GM19372 (cell line): ENCODE measurements around the gene SRGAP2C.
"Not testable (repeated sequence)": the region's sequence is repeated elsewhere in the genome, so short reads cannot be mapped to it uniquely, and the experiment has no call there.

Source experiments
- ATAC-seq: cut with Tn5 transposase; IDR thresholded peaks from one replicate; pipeline ENCODE4 v1.9.1; 2021; ENCODE audit warnings: mild to moderate bottlenecking, low read depth, moderate library complexity; ENCODE audit not compliant: unreplicated experiment

SRGAP2C gene

GRCh38 chr1:121185140-121185708 is 449 bp downstream of the SRGAP2C start:
- ATAC-seq: peak; percentile 1

- ATAC-seq: not testable (repeated sequence)
Observed at GRCh38 chr1:121186191-121186590, 1.4 kb downstream of the SRGAP2C start.

GRCh38 chr1:121187914-121188313 is 3.1 kb downstream of the SRGAP2C start:
- ATAC-seq: not testable (repeated sequence)

DNA sequence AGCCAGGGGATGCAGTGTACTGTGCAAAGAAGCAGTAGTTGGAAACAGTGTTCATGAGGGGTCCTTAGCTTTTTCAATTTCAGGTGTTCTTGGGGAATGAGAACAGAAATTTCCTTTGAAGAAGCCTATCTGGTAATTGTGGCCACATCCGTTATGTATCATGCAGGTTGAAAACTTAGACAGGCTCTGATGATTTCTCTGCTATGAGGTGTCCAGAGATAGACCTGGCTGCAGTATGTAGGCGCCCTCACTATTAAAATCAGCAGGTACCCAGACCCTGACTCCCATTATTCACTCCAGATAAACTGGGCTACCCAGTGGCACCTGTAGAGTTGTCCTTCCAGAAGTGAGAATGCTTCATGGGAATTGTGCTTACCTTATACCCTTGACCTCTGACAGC is 7.7 kb downstream of the SRGAP2C start:
- not testable (repeated sequence) for ATAC-seq

GRCh38 chr1:121197095-121197882 is 12.5 kb downstream of the SRGAP2C start:
- not testable (repeated sequence) for ATAC-seq

DNA sequence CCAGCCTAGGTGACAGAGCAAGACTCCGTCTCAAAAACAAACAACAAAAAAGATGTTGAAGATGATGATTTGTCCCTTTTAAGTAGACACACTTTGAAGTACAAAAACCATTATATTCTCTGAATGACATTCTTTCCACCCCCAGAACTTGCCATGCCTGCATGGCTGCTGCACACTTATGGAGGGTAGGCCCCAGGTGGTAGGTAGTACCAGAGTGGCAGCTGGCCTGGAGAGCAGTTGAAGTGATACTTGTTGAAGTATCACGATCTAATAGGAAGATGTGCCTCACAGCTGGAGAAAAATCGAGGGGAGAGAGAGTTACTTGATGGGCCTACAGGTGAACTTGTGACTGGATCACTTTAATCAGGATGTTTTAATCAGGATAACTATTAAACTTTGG is 15.0 kb downstream of the SRGAP2C start:
- ATAC-seq: not testable (repeated sequence)

DNA sequence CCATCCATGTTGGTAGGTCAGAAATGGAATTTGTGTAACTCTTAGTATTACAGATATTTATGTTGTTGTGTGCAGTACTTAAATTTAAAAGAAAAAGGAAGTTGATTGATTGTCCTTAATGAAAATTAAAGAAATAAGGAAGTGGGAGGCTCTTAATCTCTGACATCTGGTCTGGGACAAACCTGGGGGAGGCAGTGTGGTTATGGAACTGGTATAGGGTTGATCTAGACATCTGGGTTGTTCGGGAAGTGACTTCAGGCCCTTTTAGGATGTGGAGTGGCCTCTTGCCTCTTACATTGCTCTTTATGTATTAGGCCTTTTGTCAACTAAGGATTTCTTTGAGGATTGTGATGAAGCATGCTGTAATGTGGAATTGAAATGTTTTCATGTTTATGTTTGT is 15.5 kb downstream of the SRGAP2C start:
- ATAC-seq: not testable (repeated sequence)

DNA sequence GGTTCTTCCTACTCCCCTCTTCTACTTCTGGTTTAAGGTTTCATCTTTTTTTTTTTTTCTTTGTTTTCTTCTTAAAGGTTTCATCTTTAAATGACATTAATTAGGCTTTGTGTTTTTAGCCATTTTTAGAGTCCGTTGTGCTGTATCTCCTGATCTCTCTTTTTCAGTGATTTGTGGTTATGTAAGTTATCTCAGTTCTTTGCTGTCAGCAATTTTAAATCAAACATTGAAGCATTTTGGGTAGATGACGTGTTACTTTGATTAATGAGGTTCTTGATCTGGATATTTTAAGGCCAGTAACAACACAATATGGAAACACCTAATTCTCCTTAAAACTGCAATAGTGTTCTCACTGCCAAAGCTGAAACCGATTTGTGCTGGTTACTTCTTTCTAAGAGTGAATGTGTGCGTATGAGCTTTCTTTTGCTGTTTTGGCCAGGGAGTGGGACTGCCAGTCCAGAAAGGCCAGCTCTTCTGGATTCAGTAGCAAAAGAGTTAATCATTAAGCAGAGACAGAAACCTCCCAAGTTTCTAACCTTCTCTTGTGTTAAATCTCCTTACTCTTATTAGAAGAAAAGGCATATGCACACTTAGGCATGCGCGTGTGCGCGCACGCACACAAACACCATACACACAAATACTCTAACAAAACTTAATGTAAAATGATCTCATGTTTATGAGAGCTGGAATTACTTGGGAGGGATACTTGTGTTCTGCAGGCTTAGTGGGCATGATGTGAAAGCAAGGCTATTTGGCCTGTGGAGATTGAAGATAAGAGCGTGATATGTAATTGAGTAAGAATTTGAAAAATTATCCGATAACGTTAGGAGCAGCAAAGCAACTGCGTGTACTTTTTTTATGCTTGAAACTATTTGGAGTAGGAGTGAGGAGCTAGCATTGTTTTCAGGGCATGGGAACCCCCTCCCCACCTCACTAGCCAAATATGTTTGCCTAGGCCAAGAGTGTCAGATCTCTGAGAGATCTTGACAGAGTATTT is 16.5 kb downstream of the SRGAP2C start:
- ATAC-seq: not testable (repeated sequence)

DNA sequence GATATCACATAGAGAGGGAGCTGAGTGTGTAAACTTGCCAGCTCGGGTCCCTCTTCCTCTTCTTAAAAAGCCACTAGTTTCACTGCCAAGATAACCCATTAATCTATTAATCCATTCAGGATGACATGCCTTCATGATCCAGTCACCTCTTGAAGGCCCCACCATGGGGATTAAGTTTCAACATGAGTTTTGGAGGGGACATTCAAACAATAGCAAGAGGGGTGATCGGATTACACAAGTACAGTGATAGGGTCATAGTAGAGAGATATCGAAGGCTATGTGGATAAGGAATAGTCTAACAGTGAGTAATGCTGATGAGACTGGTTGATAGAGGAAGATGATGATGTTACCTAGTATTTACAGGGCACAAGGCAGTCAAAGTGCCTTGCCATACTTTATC is 18.2 kb downstream of the SRGAP2C start:
- ATAC-seq: not testable (repeated sequence)

DNA sequence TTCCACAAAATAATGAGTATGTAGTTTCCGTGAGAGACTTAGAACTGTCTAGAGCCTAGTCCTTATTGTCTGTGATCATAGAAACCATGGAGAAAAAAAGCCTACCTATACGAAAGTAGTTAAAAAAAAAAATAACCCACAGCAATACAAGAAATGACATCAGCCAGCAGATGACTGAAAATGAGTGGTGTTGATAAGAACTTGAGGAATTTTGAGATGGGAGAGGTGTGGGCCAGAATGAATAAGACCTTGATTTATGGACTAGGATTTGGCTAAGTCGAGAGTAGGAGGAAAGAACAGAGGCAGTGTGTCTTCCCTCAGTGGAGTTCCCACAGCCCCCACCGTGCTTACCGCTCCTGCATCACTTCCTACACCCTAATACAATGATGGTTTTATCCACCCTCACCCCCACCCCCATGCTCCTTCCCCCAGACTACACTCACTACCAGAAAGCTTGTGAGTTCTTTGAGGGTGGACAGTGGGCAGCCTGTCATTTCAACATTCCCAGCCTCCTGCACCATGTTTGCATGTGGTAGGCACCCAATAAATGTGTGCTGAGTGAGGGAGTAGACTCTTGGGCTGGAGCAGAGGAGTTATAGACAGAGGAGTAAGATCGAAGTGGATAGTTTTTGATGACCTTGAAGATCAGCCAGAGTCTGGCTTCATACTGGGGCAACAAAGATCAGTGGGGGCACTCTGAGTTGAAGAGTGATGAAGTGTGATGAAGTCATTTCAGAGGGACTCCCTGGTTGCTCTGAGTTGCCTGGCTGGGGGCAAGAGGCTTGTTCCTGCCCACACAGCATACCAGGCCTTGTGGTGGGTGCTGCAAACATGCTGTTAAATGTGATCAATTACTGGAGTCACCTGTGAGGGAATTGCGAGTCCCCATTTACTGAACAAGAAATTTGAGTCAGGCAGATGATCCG is 21.3 kb downstream of the SRGAP2C start:
- not testable (repeated sequence) for ATAC-seq

- not testable (repeated sequence) for ATAC-seq
Observed at GRCh38 chr1:121207328-121207727, 22.6 kb downstream of the SRGAP2C start.

- not testable (repeated sequence) for ATAC-seq
Observed at GRCh38 chr1:121208375-121208774, 23.6 kb downstream of the SRGAP2C start.

GRCh38 chr1:121210778-121211177 is 26.0 kb downstream of the SRGAP2C start:
- not testable (repeated sequence) for ATAC-seq

DNA sequence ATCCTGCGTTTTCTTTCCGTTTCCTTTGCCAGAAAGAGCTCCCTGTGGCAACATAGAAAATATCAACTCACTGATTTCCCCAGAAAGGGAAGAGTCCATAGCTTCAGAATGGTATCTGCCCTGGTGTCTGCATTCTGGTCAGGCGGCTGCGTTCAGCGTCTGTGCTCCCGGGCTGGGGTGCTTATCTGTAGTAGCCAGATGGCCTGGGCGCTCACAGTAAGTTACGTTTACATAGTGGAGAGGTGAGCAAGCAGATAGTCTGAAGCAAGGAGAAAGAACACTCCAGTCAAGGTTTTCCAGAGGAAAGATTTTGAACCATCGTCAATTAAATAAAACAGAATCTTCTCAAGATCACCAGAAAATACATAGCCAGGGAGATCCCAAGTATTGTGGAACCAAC is 28.7 kb downstream of the SRGAP2C start:
- not testable (repeated sequence) for ATAC-seq

- not testable (repeated sequence) for ATAC-seq
Observed at GRCh38 chr1:121214544-121215156, 29.9 kb downstream of the SRGAP2C start.

- ATAC-seq: not testable (repeated sequence)
Observed at GRCh38 chr1:121215699-121216417, 31.1 kb downstream of the SRGAP2C start.

- not testable (repeated sequence) for ATAC-seq
Observed at GRCh38 chr1:121216676-121217075, 31.9 kb downstream of the SRGAP2C start.

GRCh38 chr1:121221770-121222169 is 37.0 kb downstream of the SRGAP2C start:
- ATAC-seq: peak; percentile 46

DNA sequence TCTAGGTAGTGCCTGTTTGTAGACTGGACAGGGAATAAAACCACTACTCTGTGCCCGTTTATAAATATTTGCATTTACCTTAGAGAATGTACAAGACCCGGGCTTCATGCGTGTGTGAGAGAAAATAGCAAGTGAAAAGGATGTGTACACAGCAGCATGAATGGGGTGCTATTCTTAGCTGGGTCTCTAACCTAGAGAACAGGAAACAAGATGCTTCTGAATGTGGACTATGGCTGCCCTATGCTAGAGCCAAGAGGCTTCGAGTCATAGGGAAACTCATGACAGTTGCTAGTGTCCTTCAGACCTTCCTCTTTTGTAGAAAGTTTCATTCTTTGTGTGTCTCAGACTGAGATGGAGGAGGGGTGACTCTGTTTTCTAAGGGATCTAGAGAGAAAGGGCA is 39.9 kb downstream of the SRGAP2C start:
- ATAC-seq: peak; percentile 98
